Heart right ventricle (tissue), 16 donors: ENCODE measurements around the gene CCDC85C. TPM values are rescaled to one million over a fixed set of nuclear protein-coding genes. Genes with fewer than 3 reads are reported as not detected.

Experiments used
- ATAC-seq, 8 donors: fragments of 200-7000 bp; cut with Tn5 transposase; one replicate each; pipeline ENCODE4 v1.9.1; 2020; ENCODE audit warnings: mild to moderate bottlenecking in 8 of 8, moderate library complexity in 8 of 8, moderate number of reproducible peaks in 1 of 8
- DNase-seq, 2 donors: peaks; one replicate each; pipeline ENCODE4 v3.0.0-alpha.2; 2020
- H3K27ac ChIP-seq, 10 donors: fragments of 200-600 bp; sonication (generic) in 2 of 10; one replicate each; pipeline versions ENCODE4 v1.5.0 to v1.8.0; 2020 to 2022; ENCODE audit warnings: mild to moderate bottlenecking in 3 of 10
- H3K27me3 ChIP-seq, 7 donors: fragments of 200-600 bp; one replicate each; pipeline ENCODE4 v1.8.0; 2021 to 2022; ENCODE audit warnings: mild to moderate bottlenecking in 2 of 7
- H3K36me3 ChIP-seq, 9 donors: fragments of 200-600 bp; sonication (generic) in 1 of 9; one replicate each; pipeline versions ENCODE4 v1.5.0 to v1.8.0; 2020 to 2022; ENCODE audit warnings: mild to moderate bottlenecking in 2 of 9
- H3K4me1 ChIP-seq, 9 donors: fragments of 200-600 bp; sonication (generic) in 1 of 9; one replicate each; pipeline versions ENCODE4 v1.5.0 to v1.8.0; 2020 to 2022; ENCODE audit warnings: mild to moderate bottlenecking in 4 of 9
- H3K4me3 ChIP-seq, 10 donors: fragments of 200-600 bp; sonication (generic) in 2 of 10; one replicate each; pipeline versions ENCODE4 v1.5.0 to v1.8.0; 2020 to 2022; ENCODE audit warnings: mild to moderate bottlenecking in 7 of 10, moderate library complexity in 2 of 10
- H3K9me3 ChIP-seq, 11 donors: fragments of 200-600 bp in 10 of 11; sonication (generic) in 2 of 11; one replicate each; pipeline versions ENCODE4 v1.5.0 to v1.8.0; 2013 to 2022; ENCODE audit warnings: mild to moderate bottlenecking in 2 of 11, control low read depth in 1 of 11, moderate library complexity in 1 of 11
- CTCF ChIP-seq, 9 donors: fragments of 200-600 bp; sonication (generic) in 2 of 9; IDR thresholded peaks; one replicate each; pipeline versions ENCODE4 v1.5.0 to v1.8.0; 2021 to 2022; ENCODE audit warnings: antibody characterized with exemption in 9 of 9, mild to moderate bottlenecking in 5 of 9, moderate library complexity in 1 of 9
- WGBS, 2 donors: extraction: QIAGEN DNeasy Blood & Tissue Kit; methylation state at CpG; one replicate each; pipeline ENCODE4 v1.1.7; 2013; ENCODE audit warnings: inconsistent platforms in 1 of 2; 5-methylcytosine and 5-hydroxymethylcytosine counted together
- intact Hi-C, 10 donors: fragments of 100-400 bp; cut with DNase I; formaldehyde crosslinking; loops; one replicate each; pipeline versions ENCODE4 v1.11.1 to v1.14.2; 2022
- polyA plus RNA-seq, 2 donors: library from polyadenylated mRNA; stranded (reverse); fragments of 200-250 nt; gene quantifications; one replicate each; pipeline ENCODE4 v1.2.3, GENCODE V29; 2013
- total RNA-seq, 10 donors: library from RNA; stranded (reverse); fragmentation: NEBNext Ultra II Directional in 3 of 10; extraction: Animal tissue kit (Norgen Biotek cat#: 25700) in 3 of 10; gene quantifications; one replicate each; pipeline versions ENCODE4 v1.2.1 to v1.2.4, GENCODE V29; 2021 to 2023
- donor health status: Arrhythmogenic right ventricular cardiomyopathy.
- donor health status: ischemic (EF 13 %, LVEDD 7.1; RV severe dilation, severe dysfunction).
- donor health status: healthy with polysubstance abuse.
- donor health status: DM: no; HTN: yes; CAD: no.
- donor health status: DM: no; HTN: no; CAD: no.
- donor health status: ischemic (EF 25% LVEDD 6.9; RV normal size, moderate dysfunction).
- donor health status: ischemic (EF 25% LVEDD 5.7; RV mildly dilated, moderate dysfunction).
- donor health status: healthy.
- donor health status: DM: yes; HTN: yes; CAD: no.
- donor health status: Ischemic cardiomyopathy.
- donor health status: ischemic (EF 35%, LVEDD 5.7; RV mildly dilated, moderate dysfunction).
- donor health status: nonischemic (EF 11% LVEDD 7.7; RV severe dilation, severe dysfunction).
- donor health status: DM: yes; HTN: yes; CAD: no.
- donor health status: PGD.
- donor health status: ischemic (EF 29% LVEDD 5.4; RV normal size, mild dysfunction).
- donor health status: nonischemic (EF 23%, LVEDD 6.1; RV moderate dilation, normal function).

CCDC85C gene
- total and polyA plus RNA-seq, 12 donors = 9.0 to 50.2 (median 31.5) TPM

GRCh38 chr14:99525699-99526080 lies 78.3 kb downstream of the CCDC85C start:
- Histone ChIP-seq H3K27me3 (no peaks in the 10 kb centered on the region), H3K36me3 (peaks cover 0 to 12% (median 0%) of the 10 kb centered on the region in 9 donors), H3K27ac (peak overlapping the region in 9 of 10 donors; percentile 53 to 79 (median 59)), H3K4me3 (no peak overlapping the region), H3K9me3 (no peaks in the 10 kb centered on the region), H3K4me1 (peaks cover 8 to 68% (median 46%) of the 10 kb centered on the region in 9 donors)
- intact Hi-C loops = loop anchor here in 1 of 10 donors (10.0 kb wide), 1 partner anchor 359 kb away; no protein-coding TSS in a partner anchor
- WGBS, 2 donors = 88 to 89% methylated on average over 12 of the region's 12 CpGs
- DNase-seq (no peak), ATAC-seq (no peak)
- no peak for TF ChIP-seq CTCF (IDR thresholded peaks at IDR 0.05)

- Histone ChIP-seq H3K27me3 (no peaks in the 10 kb centered on the region), H3K9me3 (no peaks in the 10 kb centered on the region), H3K4me3 (no peak overlapping the region), H3K4me1 (peaks cover 8 to 61% (median 46%) of the 10 kb centered on the region in 9 donors), H3K27ac (peak overlapping the region; percentile 29 to 79 (median 59)), H3K36me3 (peaks cover 0 to 12% (median 0%) of the 10 kb centered on the region in 9 donors)
- 60 to 66% methylated on average over 17 of the region's 17 CpGs for WGBS, 2 donors
- ATAC-seq (peak in 7 of 8 donors; percentile 48 to 67 (median 58)), DNase-seq (no peak)
- intact Hi-C loops = loop anchor here in 1 of 10 donors (10.0 kb wide), 1 partner anchor 360 kb away; no protein-coding TSS in a partner anchor
- peak in 8 of 9 donors; percentile 8 to 55 (median 34) for TF ChIP-seq CTCF (IDR thresholded peaks at IDR 0.05)
Measured at GRCh38 chr14:99524804-99525698, 79.0 kb downstream of the CCDC85C start.

DNA sequence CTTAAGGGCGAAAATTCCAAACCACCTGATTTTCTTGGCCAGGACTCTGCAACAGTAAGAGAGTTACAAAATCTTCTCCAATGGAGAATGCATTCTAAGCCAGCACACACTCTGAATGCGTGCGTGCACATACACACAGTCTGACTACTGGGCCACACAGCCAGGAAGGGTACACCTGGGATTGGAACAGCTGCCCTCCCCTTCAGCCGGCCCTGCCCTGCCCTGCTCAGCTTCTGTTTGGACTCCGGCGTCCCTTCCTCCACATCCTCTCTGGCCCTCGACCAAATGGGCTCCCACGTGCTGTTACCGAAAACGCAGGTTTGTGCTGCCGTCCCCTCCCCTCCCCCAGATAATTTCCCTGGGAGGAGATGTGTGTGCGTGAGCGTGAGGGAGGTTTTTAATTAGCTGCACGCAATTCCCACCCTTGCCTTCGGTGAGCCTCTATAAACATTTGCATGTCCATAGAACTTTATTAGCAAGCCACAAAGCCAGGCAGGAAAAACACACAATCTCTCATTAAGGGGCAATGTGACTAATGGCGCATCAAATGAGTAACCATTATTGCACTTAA lies 79.8 kb downstream of the CCDC85C start:
- TF ChIP-seq CTCF (IDR thresholded peaks at IDR 0.05) = no peak
- Histone ChIP-seq H3K4me3 (no peak overlapping the region), H3K27ac (peak overlapping the region in 9 of 10 donors; percentile 53 to 79 (median 59)), H3K4me1 (peaks cover 8 to 58% (median 46%) of the 10 kb centered on the region in 9 donors), H3K9me3 (no peaks in the 10 kb centered on the region), H3K36me3 (peaks cover 0 to 12% (median 0%) of the 10 kb centered on the region in 9 donors), H3K27me3 (no peaks in the 10 kb centered on the region)
- WGBS, 2 donors = 64 to 75% methylated on average over 16 of the region's 16 CpGs
- DNase-seq = peak in 1 of 2 donors; percentile 52
- peak in 5 of 8 donors; percentile 14 to 29 (median 21) for ATAC-seq
- intact Hi-C loops = loop anchor here in 1 of 10 donors (10.0 kb wide), 1 partner anchor 361 kb away; no protein-coding TSS in a partner anchor

DNA sequence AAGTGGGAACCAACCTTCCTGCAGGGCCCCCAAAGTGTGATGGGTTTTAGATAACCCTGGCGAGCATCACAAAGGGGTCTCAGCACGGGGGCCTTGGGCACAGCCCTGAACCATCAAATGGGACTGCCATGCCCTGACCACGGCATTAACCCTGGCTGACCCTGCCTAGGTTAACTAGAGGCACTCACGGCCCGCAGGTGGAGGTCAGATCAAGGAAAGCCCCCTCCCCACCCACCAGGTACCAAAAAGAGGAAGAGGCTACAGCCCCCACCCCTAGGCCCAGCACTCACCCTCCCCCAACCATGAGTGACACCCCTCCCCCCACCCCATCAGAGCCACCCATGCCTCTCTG lies 80.3 kb downstream of the CCDC85C start:
- intact Hi-C loops = loop anchor here in 1 of 10 donors (10.0 kb wide), 1 partner anchor 361 kb away; no protein-coding TSS in a partner anchor
- Histone ChIP-seq H3K4me1 (peaks cover 8 to 60% (median 48%) of the 10 kb centered on the region in 9 donors), H3K27me3 (no peaks in the 10 kb centered on the region), H3K9me3 (no peaks in the 10 kb centered on the region), H3K27ac (peak overlapping the region in 8 of 10 donors; percentile 3 to 79 (median 60)), H3K36me3 (peaks cover 0 to 12% (median 0%) of the 10 kb centered on the region in 9 donors), H3K4me3 (no peak overlapping the region)
- no peak for DNase-seq
- 74 to 75% methylated on average over 5 of the region's 5 CpGs for WGBS, 2 donors
- ATAC-seq = no peak
- no peak for TF ChIP-seq CTCF (IDR thresholded peaks at IDR 0.05)
